Transverse colon (tissue), 4 donors: ENCODE data around the gene TCP11. TPM values are rescaled to one million over a fixed set of nuclear protein-coding genes. Genes with fewer than 3 reads are reported as not detected.

Source experiments
- DNase-seq: peaks from one replicate; pipeline ENCODE4 v3.0.0-alpha.2; 2019
- H3K27ac ChIP-seq, 4 donors: fragments of 200-600 bp; sonication (generic); 2 replicates each; pipeline ENCODE4 v1.5.1; 2016 to 2018; ENCODE audit warnings: inconsistent platforms in 4 of 4
- H3K27me3 ChIP-seq: fragments of 200-600 bp; sonication (generic); 2 replicates; pipeline ENCODE4 v1.5.1; 2017; ENCODE audit warnings: inconsistent platforms
- H3K36me3 ChIP-seq, 4 donors: fragments of 200-600 bp; sonication (generic); 2 replicates each; pipeline ENCODE4 v1.5.1; 2017 to 2019; ENCODE audit warnings: inconsistent platforms in 4 of 4
- H3K4me1 ChIP-seq, 4 donors: fragments of 200-600 bp; sonication (generic); 2 replicates each; pipeline ENCODE4 v1.5.1; 2017 to 2020; ENCODE audit warnings: inconsistent platforms in 4 of 4
- H3K4me3 ChIP-seq, 4 donors: fragments of 200-600 bp; sonication (generic); 1 replicate in 1 of 4; 2 replicates in 3 of 4; pipeline versions ENCODE4 v1.5.1 to v1.6.1; 2017 to 2019; ENCODE audit warnings: inconsistent platforms in 4 of 4
- H3K9me3 ChIP-seq, 2 donors: fragments of 200-600 bp; sonication (generic); 2 replicates each; pipeline ENCODE4 v1.5.1; 2017 to 2019; ENCODE audit warnings: inconsistent platforms in 2 of 2
- EP300 ChIP-seq: sonication (generic); formaldehyde crosslinking; IDR thresholded peaks from one replicate; pipeline ENCODE4 v1.6.1; 2017; ENCODE audit warnings: antibody characterized with exemption, low read depth
- POLR2A ChIP-seq: fragments of 450-650 bp; IDR thresholded peaks from one replicate; pipeline ENCODE4 v1.6.1; 2016; ENCODE audit warnings: antibody characterized with exemption, mild to moderate bottlenecking, moderate library complexity
- POLR2AphosphoS5 ChIP-seq, 3 donors: sonication (generic); formaldehyde crosslinking; IDR thresholded peaks; one replicate each; pipeline ENCODE4 v1.6.1; 2016; ENCODE audit warnings: antibody characterized with exemption in 3 of 3
- WGBS, 2 donors: methylation state at CpG; one replicate each; pipeline ENCODE4 v1.1.5; 2018; ENCODE audit warnings: low coverage in 1 of 2; 5-methylcytosine and 5-hydroxymethylcytosine counted together
- in situ Hi-C, 4 donors: fragments of 200-750 bp; cut with MboI; loops; one replicate each; pipeline versions ENCODE4 v1.15.0 to v1.15.1; 2017; ENCODE audit warnings: low sequenced_read_pairs in 3 of 4, low pct_ligation_motif_present in 1 of 4, low pct_unique_long_range_greater_than_20kb in 1 of 4
- intact Hi-C: fragments of 100-400 bp; cut with DNase I; formaldehyde crosslinking; loops from one replicate; pipeline ENCODE4 v1.15.1; 2023; ENCODE audit warnings: low total_unique reads
- total RNA-seq, 4 donors: library from RNA; depleted of rRNA; stranded (reverse); fragments of >200 nt; gene quantifications; one replicate each; pipeline ENCODE4 v1.1.0, GENCODE V29; 2016
- TF ChIP-seq, protein P1 (sequence below), 5 experiments: fragments of 200-600 bp in 3 of 5; fragments of 450-650 bp in 2 of 5; sonication (generic) in 3 of 5; IDR thresholded peaks; 1 replicate in 2 of 5; 2 replicates in 3 of 5; pipeline ENCODE4 v1.5.1; 2016 to 2017; ENCODE audit warnings: antibody characterized with exemption in 5 of 5, inconsistent platforms in 3 of 5, mild to moderate bottlenecking in 2 of 5, moderate library complexity in 1 of 5

The TCP11 gene
- total RNA-seq, 4 donors from 2014 or later = 0.96 TPM; not detected in 3

DNA sequence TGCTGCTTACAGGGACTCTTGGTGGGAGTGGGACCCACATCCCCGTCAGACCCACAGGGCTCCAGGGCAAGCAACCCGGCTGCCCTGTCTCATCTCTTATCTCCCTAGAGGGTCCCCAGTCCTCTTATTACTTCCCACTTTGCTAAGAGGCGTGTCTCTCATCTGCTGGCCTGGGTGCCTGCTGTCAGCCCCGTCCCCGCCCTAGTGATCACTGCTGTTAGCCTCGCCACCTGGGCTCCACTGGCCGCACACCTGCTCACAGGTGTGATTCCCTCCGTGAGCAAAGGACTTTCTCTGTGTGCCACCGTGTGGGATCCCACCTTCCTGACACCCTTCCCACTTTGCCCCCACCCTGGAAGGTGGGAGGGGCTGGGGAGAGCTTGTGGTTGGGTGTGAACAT lies 57.6 kb downstream of the TCP11 start:
- no peaks in the 10 kb centered on the region for H3K27me3 ChIP-seq
- intact Hi-C loops = loop anchor here (10.0 kb wide), 1 partner anchor 69 kb away; no protein-coding TSS in a partner anchor
- H3K4me3 ChIP-seq = no peak overlapping the region
- H3K36me3 ChIP-seq = peaks cover 0 to 48% (median 21%) of the 10 kb centered on the region in 4 donors
- in situ Hi-C loops = no loop called here
- no peaks in the 10 kb centered on the region for H3K9me3 ChIP-seq
- 72% methylated on average over 7 of the region's 9 CpGs; no CpG with 5 or more reads in 1 of the 2 donors for WGBS, 2 donors
- TF ChIP-seq POLR2AphosphoS5 (IDR thresholded peaks at IDR 0.05) (peak; percentile 27 to 86 (median 37)), POLR2A (no peak)
- H3K4me1 ChIP-seq = peaks cover 0 to 5% (median 0%) of the 10 kb centered on the region in 4 donors
- peak; percentile 34 for DNase-seq
- H3K27ac ChIP-seq = peak overlapping the region in 2 of 4 donors; percentile 15 to 36

DNA sequence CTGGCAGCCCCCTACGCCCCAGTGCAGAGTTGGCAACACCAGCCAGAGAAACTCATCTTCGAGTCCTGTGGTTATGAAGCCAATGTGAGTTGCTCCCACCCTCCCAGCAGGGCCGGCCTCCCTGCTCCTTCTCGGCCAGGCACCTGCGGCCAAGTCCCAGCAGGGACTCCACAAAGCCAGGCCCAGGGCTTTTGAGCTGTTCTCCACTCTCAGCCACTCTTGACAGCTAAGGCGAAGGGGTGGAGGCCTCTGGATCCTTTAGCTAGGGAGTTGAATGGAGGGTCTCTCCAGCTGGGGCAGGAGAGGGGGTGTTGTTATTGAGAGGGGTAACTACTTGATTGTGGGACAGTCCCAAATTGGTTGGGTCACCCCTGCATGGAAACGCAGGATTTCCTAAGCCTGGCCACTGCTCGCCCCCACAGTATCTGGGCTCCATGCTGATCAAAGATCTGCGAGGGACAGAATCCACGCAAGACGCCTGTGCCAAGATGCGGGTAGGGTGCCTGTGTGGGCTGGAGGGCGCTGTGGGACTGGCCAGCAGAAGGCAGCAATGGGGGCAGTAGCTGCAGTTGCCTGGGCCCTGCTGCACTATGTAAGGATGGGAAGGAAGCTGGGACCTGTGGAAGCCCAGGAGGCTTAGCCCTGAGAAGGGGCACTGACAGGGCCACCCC lies 58.3 kb downstream of the TCP11 start:
- Histone ChIP-seq H3K27ac (no peak overlapping the region), H3K4me3 (no peak overlapping the region), H3K27me3 (no peaks in the 10 kb centered on the region), H3K9me3 (no peaks in the 10 kb centered on the region), H3K4me1 (peaks cover 0 to 3% (median 0%) of the 10 kb centered on the region in 4 donors), H3K36me3 (peaks cover 0 to 53% (median 19%) of the 10 kb centered on the region in 4 donors)
- intact Hi-C loops = loop anchor here (10.0 kb wide), 1 partner anchor 68 kb away; no protein-coding TSS in a partner anchor
- in situ Hi-C loops = no loop called here
- 94% methylated on average over 13 of the region's 13 CpGs; no CpG with 5 or more reads in 1 of the 2 donors for WGBS, 2 donors
- TF ChIP-seq, protein P1, sequence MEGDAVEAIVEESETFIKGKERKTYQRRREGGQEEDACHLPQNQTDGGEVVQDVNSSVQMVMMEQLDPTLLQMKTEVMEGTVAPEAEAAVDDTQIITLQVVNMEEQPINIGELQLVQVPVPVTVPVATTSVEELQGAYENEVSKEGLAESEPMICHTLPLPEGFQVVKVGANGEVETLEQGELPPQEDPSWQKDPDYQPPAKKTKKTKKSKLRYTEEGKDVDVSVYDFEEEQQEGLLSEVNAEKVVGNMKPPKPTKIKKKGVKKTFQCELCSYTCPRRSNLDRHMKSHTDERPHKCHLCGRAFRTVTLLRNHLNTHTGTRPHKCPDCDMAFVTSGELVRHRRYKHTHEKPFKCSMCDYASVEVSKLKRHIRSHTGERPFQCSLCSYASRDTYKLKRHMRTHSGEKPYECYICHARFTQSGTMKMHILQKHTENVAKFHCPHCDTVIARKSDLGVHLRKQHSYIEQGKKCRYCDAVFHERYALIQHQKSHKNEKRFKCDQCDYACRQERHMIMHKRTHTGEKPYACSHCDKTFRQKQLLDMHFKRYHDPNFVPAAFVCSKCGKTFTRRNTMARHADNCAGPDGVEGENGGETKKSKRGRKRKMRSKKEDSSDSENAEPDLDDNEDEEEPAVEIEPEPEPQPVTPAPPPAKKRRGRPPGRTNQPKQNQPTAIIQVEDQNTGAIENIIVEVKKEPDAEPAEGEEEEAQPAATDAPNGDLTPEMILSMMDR (IDR thresholded peaks at IDR 0.05) = no peak
- no peak for TF ChIP-seq POLR2A
- TF ChIP-seq POLR2AphosphoS5 (IDR thresholded peaks at IDR 0.05) = no peak
- no peak for TF ChIP-seq EP300
- DNase-seq = no peak

DNA sequence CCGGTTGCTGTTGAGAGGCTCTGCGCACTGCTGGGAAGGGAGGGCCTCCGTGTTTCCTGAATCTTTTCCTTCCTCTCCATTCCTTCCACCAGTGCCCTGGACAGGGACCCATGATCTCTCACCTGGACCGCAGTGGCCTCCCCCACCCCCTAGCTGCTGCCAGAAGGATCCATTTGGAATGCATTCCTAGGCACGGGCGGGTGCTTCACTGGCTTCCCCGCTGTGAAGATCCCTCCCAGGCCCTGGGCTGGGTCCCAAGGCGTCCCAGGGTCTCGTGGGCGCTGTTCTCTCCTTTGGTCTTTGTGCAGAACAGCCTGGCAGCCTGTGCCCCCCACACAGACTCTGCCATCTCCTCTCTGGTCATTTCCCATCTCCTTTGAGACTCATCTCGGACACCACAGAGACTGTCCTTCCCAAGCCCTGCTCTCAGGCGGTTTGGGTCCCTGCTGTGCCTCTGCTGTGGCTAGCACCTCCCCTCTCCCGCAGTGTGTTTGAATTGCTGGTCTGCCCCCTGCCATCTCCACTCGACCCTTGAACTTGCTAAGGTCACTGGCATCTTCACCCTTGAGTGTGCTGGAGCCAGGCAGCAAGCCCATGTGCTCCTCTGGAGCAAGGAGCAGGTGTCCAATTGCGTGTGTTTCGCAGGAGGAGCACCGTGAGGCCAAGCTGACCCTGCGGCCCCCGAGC lies 59.0 kb downstream of the TCP11 start:
- no peak overlapping the region for H3K4me3 ChIP-seq
- TF ChIP-seq, protein P1 (IDR thresholded peaks at IDR 0.05) = no peak
- TF ChIP-seq POLR2AphosphoS5 (IDR thresholded peaks at IDR 0.05) (no peak), EP300 (no peak), POLR2A (no peak)
- H3K9me3 ChIP-seq = no peaks in the 10 kb centered on the region
- H3K27ac ChIP-seq = peak overlapping the region in 1 of 4 donors; percentile 0
- in situ Hi-C loops = no loop called here
- intact Hi-C loops = loop anchor here (10.0 kb wide), 1 partner anchor 67 kb away; no protein-coding TSS in a partner anchor
- DNase-seq = peak; percentile 4
- H3K27me3 ChIP-seq = no peaks in the 10 kb centered on the region
- peaks cover 0 to 57% (median 18%) of the 10 kb centered on the region in 4 donors for H3K36me3 ChIP-seq
- peaks cover 0 to 3% (median 0%) of the 10 kb centered on the region in 4 donors for H3K4me1 ChIP-seq
- WGBS, 2 donors = 83% methylated on average over 19 of the region's 19 CpGs; no CpG with 5 or more reads in 1 of the 2 donors

GRCh38 chr6:35081426-35081851 lies 59.7 kb downstream of the TCP11 start:
- Histone ChIP-seq H3K27ac (peak overlapping the region in 1 of 4 donors; percentile 0), H3K27me3 (no peaks in the 10 kb centered on the region), H3K36me3 (peaks cover 0 to 55% (median 18%) of the 10 kb centered on the region in 4 donors), H3K9me3 (no peaks in the 10 kb centered on the region), H3K4me3 (no peak overlapping the region), H3K4me1 (peaks cover 0 to 3% (median 0%) of the 10 kb centered on the region in 4 donors)
- TF ChIP-seq, protein P1 (IDR thresholded peaks at IDR 0.05) = no peak
- TF ChIP-seq POLR2AphosphoS5 (IDR thresholded peaks at IDR 0.05) (no peak), POLR2A (no peak), EP300 (no peak)
- in situ Hi-C loops = no loop called here
- WGBS, 2 donors = 30 to 64% methylated on average over 2 to 13 of the region's 13 CpGs
- peak; percentile 10 for DNase-seq
- intact Hi-C loops = loop anchor here (10.0 kb wide), 1 partner anchor 67 kb away; no protein-coding TSS in a partner anchor
